LNCAP (cell line): ENCODE data around the gene SAMD7.

Experiments
- CTCF ChIP-seq: fragments of 450-650 bp; IDR thresholded peaks from 2 replicates; pipeline ENCODE4 v1.5.1; 2017; ENCODE audit warnings: mild to moderate bottlenecking

Gene SAMD7

GRCh38 chr3:169954142-169954756, 42.9 kb downstream of the SAMD7 start:
- no peak for TF ChIP-seq CTCF

DNA sequence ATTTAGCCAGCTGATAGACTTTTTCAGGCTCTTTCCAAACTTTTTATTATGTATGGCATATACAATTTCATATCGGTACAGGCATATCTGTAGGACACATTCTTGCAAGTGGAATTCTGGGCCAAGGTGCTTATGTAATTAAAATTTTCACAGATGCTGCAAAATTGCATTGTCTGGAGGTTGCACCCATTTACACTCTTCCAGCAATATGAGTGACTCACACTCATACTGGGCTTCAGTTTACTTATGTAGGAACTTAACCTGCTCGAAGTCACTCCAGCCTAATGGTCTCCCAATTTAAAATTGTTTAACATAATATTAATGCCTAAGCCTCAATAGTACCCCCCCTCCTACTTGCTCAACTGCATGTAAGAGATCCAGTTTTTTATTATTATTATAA, 44.0 kb downstream of the SAMD7 start:
- no peak for TF ChIP-seq CTCF

GRCh38 chr3:169964176-169964575, 52.8 kb downstream of the SAMD7 start:
- no peak for TF ChIP-seq CTCF

- TF ChIP-seq CTCF: no peak
These were observed 54.4 kb downstream of the SAMD7 start for GRCh38 chr3:169965562-169966427.

DNA sequence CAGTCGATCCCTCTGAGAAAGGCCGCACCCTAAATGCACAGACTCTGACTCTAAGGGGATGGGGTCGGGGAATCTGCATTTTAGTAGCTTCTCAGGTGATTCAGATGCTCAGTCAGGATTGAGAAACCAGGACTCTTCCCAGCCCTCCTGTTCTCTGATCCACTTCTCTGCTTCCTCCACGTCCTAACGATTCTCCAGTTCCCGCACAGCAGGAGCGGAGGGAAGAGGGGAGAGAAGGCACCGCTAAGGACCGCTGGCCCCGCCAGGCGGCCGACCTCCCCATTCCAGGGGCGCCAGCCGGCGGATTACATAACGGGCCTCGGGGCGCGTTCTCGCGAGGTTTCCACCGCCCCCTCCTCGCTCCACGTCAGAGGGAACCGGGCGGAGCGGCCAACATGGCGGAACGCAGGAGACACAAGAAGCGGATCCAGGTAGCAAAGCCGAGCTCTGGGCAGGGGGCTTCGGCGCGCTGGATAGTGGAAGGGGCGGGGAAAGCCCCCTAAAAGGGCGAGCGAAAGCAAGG, 55.1 kb downstream of the SAMD7 start, which contains the start of gene SEC62:
Gene SEC62, plus strand, starts transcription at position 380 of the 523 bp plus-strand sequence. Its CDS starts 16 bp downstream, at position 396.
- peak; percentile 55 for TF ChIP-seq CTCF

- no peak for TF ChIP-seq CTCF
These were observed 55.9 kb downstream of the SAMD7 start for GRCh38 chr3:169966951-169967915.

DNA sequence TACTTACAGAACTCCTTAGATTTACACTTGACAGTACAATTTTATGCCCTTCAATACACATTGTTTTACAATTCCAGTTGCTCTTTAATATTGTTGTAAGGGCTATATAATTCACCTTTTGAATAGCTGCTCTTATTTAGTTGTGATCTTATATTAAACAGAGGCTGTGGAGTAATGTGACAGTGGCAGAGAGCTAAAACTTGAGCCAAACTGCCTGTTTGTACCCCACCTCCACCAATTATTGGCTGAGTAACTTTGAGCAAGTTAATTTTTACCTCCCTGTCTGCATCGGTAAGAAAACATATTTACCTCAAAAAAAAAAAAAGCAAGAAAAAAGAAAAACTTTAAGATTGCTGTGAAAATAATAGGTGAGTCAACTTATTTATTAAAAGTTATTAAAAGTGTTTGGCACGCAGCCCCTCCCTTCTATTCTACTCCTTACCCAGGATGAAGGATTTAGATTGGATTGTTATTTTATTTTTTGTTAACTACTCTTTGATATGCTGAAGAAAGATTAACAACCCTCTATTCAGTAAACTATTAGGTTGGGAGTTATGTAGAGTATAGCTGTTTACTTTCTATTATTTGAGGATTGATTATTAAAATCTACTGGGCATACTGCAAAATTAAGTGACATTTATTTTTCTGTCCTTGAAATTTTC, 57.0 kb downstream of the SAMD7 start:
- no peak for TF ChIP-seq CTCF
